Spleen (tissue), 11 donors: ENCODE measurements around the gene RPL37. TPM values are rescaled to one million over a fixed set of nuclear protein-coding genes. Genes with fewer than 3 reads are reported as not detected.

Experiments used
- DNase-seq: peaks from one replicate; pipeline ENCODE4 v3.0.0-alpha.2; 2020
- H3K27ac ChIP-seq, 8 donors: fragments of 200-600 bp; sonication (generic) in 7 of 8; 1 replicate in 4 of 8; 2 replicates in 4 of 8; pipeline versions ENCODE4 v1.5.0 to v1.8.0; 2016 to 2021; ENCODE audit warnings: inconsistent platforms in 4 of 8, mild to moderate bottlenecking in 4 of 8, moderate library complexity in 1 of 8
- H3K27me3 ChIP-seq, 7 donors: fragments of 200-600 bp; sonication (generic) in 6 of 7; replicated peaks in 1 of 7; 1 replicate in 4 of 7; 2 replicates in 3 of 7; pipeline versions ENCODE4 v1.5.0 to v1.8.0; 2016 to 2021; ENCODE audit warnings: inconsistent platforms in 3 of 7, mild to moderate bottlenecking in 1 of 7
- H3K36me3 ChIP-seq, 6 donors: fragments of 200-600 bp; sonication (generic) in 5 of 6; 1 replicate in 4 of 6; 2 replicates in 2 of 6; pipeline versions ENCODE4 v1.5.0 to v1.8.0; 2016 to 2021; ENCODE audit warnings: inconsistent platforms in 2 of 6
- H3K4me1 ChIP-seq, 6 donors: fragments of 200-600 bp; sonication (generic) in 5 of 6; 1 replicate in 3 of 6; 2 replicates in 3 of 6; pipeline versions ENCODE4 v1.5.0 to v1.8.0; 2016 to 2021; ENCODE audit warnings: inconsistent platforms in 3 of 6
- H3K4me3 ChIP-seq, 8 donors: fragments of 200-600 bp; sonication (generic) in 7 of 8; 1 replicate in 4 of 8; 2 replicates in 4 of 8; pipeline versions ENCODE4 v1.5.0 to v1.8.0; 2016 to 2021; ENCODE audit warnings: inconsistent platforms in 4 of 8, mild to moderate bottlenecking in 4 of 8, moderate library complexity in 2 of 8
- H3K9me3 ChIP-seq, 8 donors: fragments of 200-600 bp; sonication (generic) in 7 of 8; 1 replicate in 4 of 8; 2 replicates in 4 of 8; pipeline versions ENCODE4 v1.5.0 to v1.8.0; 2016 to 2021; ENCODE audit warnings: inconsistent platforms in 4 of 8
- CTCF ChIP-seq, 11 experiments: fragments of 200-600 bp in 7 of 11; fragments of 450-650 bp in 4 of 11; sonication (generic) in 4 of 11; IDR thresholded peaks in 8 of 11; conservative IDR thresholded peaks in 3 of 11; 1 replicate in 7 of 11; 2 replicates in 4 of 11; pipeline versions ENCODE4 v1.4.0 to v1.8.0; 2016 to 2021; ENCODE audit warnings: antibody characterized with exemption in 11 of 11, inconsistent platforms in 4 of 11, mild to moderate bottlenecking in 1 of 11
- POLR2A ChIP-seq, 3 donors: fragments of 450-650 bp; IDR thresholded peaks; one replicate each; pipeline ENCODE4 v1.5.1; 2017; ENCODE audit warnings: antibody characterized with exemption in 3 of 3, mild to moderate bottlenecking in 1 of 3
- POLR2AphosphoS5 ChIP-seq, 3 donors: sonication (generic); formaldehyde crosslinking; IDR thresholded peaks; one replicate each; pipeline ENCODE4 v1.5.1; 2017; ENCODE audit warnings: antibody characterized with exemption in 3 of 3
- WGBS, 5 donors: extraction: QIAGEN DNeasy Blood & Tissue Kit in 3 of 5; methylation state at CpG; one replicate each; pipeline versions ENCODE4 v1.1.5 to v1.1.7; 2013 to 2018; 5-methylcytosine and 5-hydroxymethylcytosine counted together
- intact Hi-C: fragments of 100-400 bp; cut with DNase I; formaldehyde crosslinking; loops from one replicate; pipeline ENCODE4 v1.15.0; 2023; ENCODE audit warnings: low total_unique reads
- polyA plus RNA-seq, 3 donors: library from polyadenylated mRNA; stranded (reverse); fragments of 200-250 nt; gene quantifications; one replicate each; pipeline ENCODE4 v1.2.1, GENCODE V29; 2013
- total RNA-seq, 7 donors: library from RNA; depleted of rRNA in 3 of 7; stranded (reverse); fragments of >200 nt in 3 of 7; fragmentation: NEBNext Ultra II Directional in 4 of 7; extraction: Animal tissue kit (Norgen Biotek cat#: 25700) in 4 of 7; gene quantifications; one replicate each; pipeline versions ENCODE4 v1.1.0 to v1.2.1, GENCODE V29; 2016 to 2021
- donor health status: healthy with polysubstance abuse.
- donor health status: DM: no; HTN: no; CAD: no; lungs with moderate emphysema.
- donor health status: DM: no; HTN: no; CAD: no.
- donor health status: Bipolar disorder and iron deficiency.
- donor health status: healthy.
- donor health status: DM: no; HTN: no; CAD: no.
- donor health status: DM: yes; HTN: yes; CAD: no.

Gene RPL37
- total and polyA plus RNA-seq, 10 donors = 278 to 5,876 (median 1,240) TPM

- TF ChIP-seq POLR2AphosphoS5 (IDR thresholded peaks at IDR 0.05) = no peak
- no peak for TF ChIP-seq POLR2A (IDR thresholded peaks at IDR 0.05)
- no peak for TF ChIP-seq CTCF (IDR thresholded peaks at IDR 0.05 in 8 of 11, conservative IDR thresholded peaks at IDR 0.05 in 3 of 11)
- H3K36me3 ChIP-seq = peaks cover 0 to 27% (median 4%) of the 10 kb centered on the region in 6 donors
- peaks cover 0 to 14% (median 8%) of the 10 kb centered on the region in 8 donors for H3K9me3 ChIP-seq
- no peak overlapping the region for H3K27ac ChIP-seq
- DNase-seq = no peak
- H3K27me3 ChIP-seq = no peaks in the 10 kb centered on the region
- H3K4me1 ChIP-seq = peaks cover 0 to 94% (median 33%) of the 10 kb centered on the region in 6 donors
- intact Hi-C loops = no loop called here
- no peak overlapping the region for H3K4me3 ChIP-seq
- 95 to 100% (median 96%) methylated on average over 1 of the region's 1 CpG for whole genome bisulfite sequencing, 5 donors
Observed at GRCh38 chr5:40784027-40784653, 50.9 kb downstream of the RPL37 start.

GRCh38 chr5:40781843-40782409 lies 53.1 kb downstream of the RPL37 start:
- H3K4me1 ChIP-seq = peaks cover 0 to 87% (median 31%) of the 10 kb centered on the region in 6 donors

GRCh38 chr5:40780858-40781257 lies 54.2 kb downstream of the RPL37 start:
- intact Hi-C loops = no loop called here
- 62 to 91% (median 78%) methylated on average over 3 of the region's 3 CpGs for WGBS, 5 donors
- no peak for TF ChIP-seq CTCF (IDR thresholded peaks at IDR 0.05 in 8 of 11, conservative IDR thresholded peaks at IDR 0.05 in 3 of 11)
- no peak for TF ChIP-seq POLR2A (IDR thresholded peaks at IDR 0.05)
- TF ChIP-seq POLR2AphosphoS5 (IDR thresholded peaks at IDR 0.05) = no peak
- DNase-seq = no peak
- no peaks in the 10 kb centered on the region for H3K27me3 ChIP-seq
- H3K9me3 ChIP-seq = no peaks in the 10 kb centered on the region
- H3K4me1 ChIP-seq = peaks cover 0 to 88% (median 40%) of the 10 kb centered on the region in 6 donors
- H3K27ac ChIP-seq = peak overlapping the region in 2 of 8 donors; percentile 6 to 21
- H3K4me3 ChIP-seq = no peak overlapping the region
- peaks cover 0 to 29% (median 11%) of the 10 kb centered on the region in 6 donors for H3K36me3 ChIP-seq

More at GRCh38 chr5:40781843-40782409, 53.1 kb downstream of the RPL37 start:
- Histone ChIP-seq H3K4me3 (no peak overlapping the region), H3K36me3 (peaks cover 0 to 21% (median 4%) of the 10 kb centered on the region in 6 donors), H3K27me3 (no peaks in the 10 kb centered on the region), H3K9me3 (peaks cover 0 to 1% (median 0%) of the 10 kb centered on the region in 8 donors), H3K27ac (peak overlapping the region in 1 of 8 donors; percentile 21)
- intact Hi-C loops = no loop called here
- TF ChIP-seq POLR2A (IDR thresholded peaks at IDR 0.05) (no peak), CTCF (IDR thresholded peaks at IDR 0.05 in 8 of 11, conservative IDR thresholded peaks at IDR 0.05 in 3 of 11) (no peak), POLR2AphosphoS5 (IDR thresholded peaks at IDR 0.05) (no peak)
- DNase-seq = no peak

- intact Hi-C loops = no loop called here
Observed at GRCh38 chr5:40780199-40780598, 54.8 kb downstream of the RPL37 start.

More at GRCh38 chr5:40780199-40780598, 54.8 kb downstream of the RPL37 start:
- Histone ChIP-seq H3K27ac (peak overlapping the region in 1 of 8 donors; percentile 6), H3K4me1 (peaks cover 0 to 83% (median 45%) of the 10 kb centered on the region in 6 donors), H3K9me3 (no peaks in the 10 kb centered on the region), H3K4me3 (no peak overlapping the region), H3K36me3 (peaks cover 0 to 29% (median 17%) of the 10 kb centered on the region in 6 donors), H3K27me3 (no peaks in the 10 kb centered on the region)
- WGBS, 5 donors = 81 to 93% (median 88%) methylated on average over 5 of the region's 5 CpGs
- no peak for TF ChIP-seq POLR2A (IDR thresholded peaks at IDR 0.05)
- DNase-seq = no peak
